SK-N-SH treated with all-trans-retinoic acid at 6 μM for 48 hours (cell line): ENCODE measurements around the gene CABP4.

Experiments
- ATAC-seq: fragments of 200-7000 bp; cut with Tn5 transposase; 3 replicates; pipeline ENCODE4 v1.9.1; 2020; ENCODE audit warnings: mild to moderate bottlenecking, moderate library complexity
- ARNTL ChIP-seq: fragments of 450-650 bp; formaldehyde crosslinking; IDR thresholded peaks from 2 replicates; pipeline ENCODE4 v1.5.0; 2020; ENCODE audit warnings: low read depth, mild to moderate bottlenecking, moderate library complexity, borderline replicate concordance
- CREB5 ChIP-seq: fragments of 250-450 bp; sonication (Bioruptor Pico); IDR thresholded peaks from 2 replicates; pipeline ENCODE4 v1.5.1; 2020; ENCODE audit warnings: low read depth, mild to moderate bottlenecking, moderate library complexity
- CSDC2 ChIP-seq: fragments of 250-450 bp; sonication (Bioruptor Pico); IDR thresholded peaks from 2 replicates; pipeline ENCODE4 v1.5.0; 2020; ENCODE audit warnings: mild to moderate bottlenecking, moderate library complexity
- CSRNP3 ChIP-seq: fragments of 250-450 bp; sonication (Bioruptor Pico); IDR thresholded peaks from 2 replicates; pipeline ENCODE4 v1.5.1; 2021; ENCODE audit warnings: mild to moderate bottlenecking, moderate library complexity
- ESRRG ChIP-seq: fragments of 250-450 bp; sonication (Bioruptor Pico); IDR thresholded peaks from 2 replicates; pipeline ENCODE4 v1.6.1; 2021; ENCODE audit warnings: mild to moderate bottlenecking
- ISL1 ChIP-seq: fragments of 250-450 bp; sonication (Bioruptor Pico); IDR thresholded peaks from 2 replicates; pipeline ENCODE4 v2.1.2; 2022; ENCODE audit warnings: mild to moderate bottlenecking, moderate library complexity
- OSR1 ChIP-seq: fragments of 250-450 bp; sonication (Bioruptor Pico); IDR thresholded peaks from 2 replicates; pipeline ENCODE4 v1.8.0; 2022; ENCODE audit warnings: moderate library complexity, mild to moderate bottlenecking, inconsistent platforms
- PATZ1 ChIP-seq: fragments of 250-450 bp; sonication (Bioruptor Pico); IDR thresholded peaks from 2 replicates; pipeline ENCODE4 v1.8.0; 2020; ENCODE audit warnings: mild to moderate bottlenecking, moderate library complexity, borderline replicate concordance
- POU6F1 ChIP-seq: fragments of 250-450 bp; sonication (Bioruptor Pico); IDR thresholded peaks from 2 replicates; pipeline ENCODE4 v1.8.0; 2021; ENCODE audit warnings: low read depth, mild to moderate bottlenecking, moderate library complexity, borderline replicate concordance
- SNAI2 ChIP-seq: fragments of 250-450 bp; sonication (Bioruptor Pico); IDR thresholded peaks from 2 replicates; pipeline ENCODE4 v1.5.0; 2020; ENCODE audit warnings: mild to moderate bottlenecking, moderate library complexity
- TCF4 ChIP-seq: fragments of 250-450 bp; sonication (Bioruptor Pico); IDR thresholded peaks from 2 replicates; pipeline ENCODE4 v1.8.0; 2021; ENCODE audit warnings: mild to moderate bottlenecking, moderate library complexity, borderline replicate concordance
- TOX ChIP-seq: fragments of 250-450 bp; sonication (Bioruptor Pico); IDR thresholded peaks from 2 replicates; pipeline ENCODE4 v1.8.0; 2021; ENCODE audit warnings: mild to moderate bottlenecking, moderate library complexity, borderline replicate concordance
- TSHZ2 ChIP-seq: fragments of 250-450 bp; sonication (Bioruptor Pico); IDR thresholded peaks from 2 replicates; pipeline ENCODE4 v1.5.0; 2020; ENCODE audit warnings: mild to moderate bottlenecking, moderate library complexity
- ZFP3 ChIP-seq: fragments of 250-450 bp; sonication (Bioruptor Pico); IDR thresholded peaks from 2 replicates; pipeline ENCODE4 v1.5.0; 2020; ENCODE audit warnings: mild to moderate bottlenecking, moderate library complexity
- ZFP30 ChIP-seq: fragments of 450-650 bp; formaldehyde crosslinking; IDR thresholded peaks from 2 replicates; pipeline ENCODE4 v1.5.0; 2022; ENCODE audit warnings: mild to moderate bottlenecking, moderate library complexity
- ZNF565 ChIP-seq: fragments of 450-650 bp; formaldehyde crosslinking; conservative IDR thresholded peaks from 2 replicates; pipeline ENCODE4 v1.5.0; 2020; ENCODE audit warnings: low read depth, mild to moderate bottlenecking, moderate library complexity
- ZNF70 ChIP-seq: fragments of 450-650 bp; formaldehyde crosslinking; IDR thresholded peaks from 2 replicates; pipeline ENCODE4 v1.5.0; 2020; ENCODE audit warnings: mild to moderate bottlenecking, moderate library complexity

CABP4 gene

GRCh38 chr11:67441098-67441563, 14.0 kb upstream of the CABP4 start:
- TF ChIP-seq PATZ1: no peak
- no peak for TF ChIP-seq CREB5 (CRISPR knock-in tag)
- TF ChIP-seq TOX: no peak
- no peak for TF ChIP-seq SNAI2 (CRISPR knock-in tag)
- no peak for TF ChIP-seq CSRNP3 (CRISPR knock-in tag)
- TF ChIP-seq TSHZ2 (CRISPR knock-in tag): no peak
- TF ChIP-seq POU6F1 (CRISPR knock-in tag): no peak
- no peak for TF ChIP-seq TCF4
- no peak for TF ChIP-seq CSDC2 (CRISPR knock-in tag)
- no peak for TF ChIP-seq OSR1
- TF ChIP-seq ZFP30 (CRISPR knock-in tag): no peak
- TF ChIP-seq ZFP3 (CRISPR knock-in tag): no peak
- ATAC-seq: no peak

GRCh38 chr11:67441731-67442351, 13.3 kb upstream of the CABP4 start:
- TF ChIP-seq ARNTL (CRISPR knock-in tag) (no peak), OSR1 (no peak), CREB5 (CRISPR knock-in tag) (no peak), ESRRG (CRISPR knock-in tag) (no peak), CSRNP3 (CRISPR knock-in tag) (no peak), ISL1 (CRISPR knock-in tag) (no peak), ZNF70 (no peak), TCF4 (no peak), ZNF565 (CRISPR knock-in tag) (no peak)
- no peak for ATAC-seq
